Renal cortex interstitium (tissue), 15 donors: ENCODE results near the gene TLX2. TPM values are rescaled to one million over a fixed set of nuclear protein-coding genes. Genes with fewer than 3 reads are reported as not detected.
A peak's percentile ranks its signal among the peaks of the same experiment; 100 is the strongest.
"Not testable (repeated sequence)": the region's sequence is repeated elsewhere in the genome, so short reads cannot be mapped to it uniquely, and the experiment has no call there.

ENCODE experiments used
- DNase-seq, 11 donors: peaks; one replicate each; pipeline ENCODE4 v3.0.0-alpha.2; 2013; ENCODE audit warnings: low read depth in 9 of 11, low spot score in 4 of 11; ENCODE audit errors: extremely low read depth in 1 of 11
- long read RNA-seq, 16 experiments: transcript quantifications; one replicate each; lab custom pipeline, GENCODE V29; 2026
- polyA plus RNA-seq, 3 donors: library from polyadenylated mRNA; unstranded; fragments of 120-200 nt; gene quantifications; one replicate each; pipeline ENCODE4 v1.2.1, GENCODE V29; 2013; ENCODE audit not compliant: insufficient read length in 3 of 3

Gene TLX2
- polyA plus RNA-seq, result under 1 TPM in 2 of 3 donors, not detected in 1; 0.10 to 0.23 TPM
- long read RNA-seq, donor 1, result 0 reads
- long read RNA-seq, donor 2, result 0 reads
- long read RNA-seq, donor 3, result 0 reads
- long read RNA-seq, donor 4, result 0 reads
- long read RNA-seq, donor 5, result 0 reads
- long read RNA-seq, donor 6, result 0 reads
- long read RNA-seq, donor 7, result 0 reads
- long read RNA-seq, donor 8, partial matches to known transcripts, result 242 of 247 reads
- long read RNA-seq, donor 8, other reads (novel, unspliced or antisense), result 5 of 247 reads
- long read RNA-seq, donor 9, result 0 reads
- long read RNA-seq, donor 10, result 0 reads
- long read RNA-seq, donor 11, result 0 reads
- long read RNA-seq, donor 12, result 0 reads
- long read RNA-seq, donor 13, result 0 reads
- long read RNA-seq, donor 14, result 0 reads
- long read RNA-seq, donor 15, result 0 reads
- long read RNA-seq, donor 16, result 0 reads

GRCh38 chr2:74514368-74515270 lies at the start of gene TLX2:
Gene TLX2, plus strand, starts transcription at chr2:74514450. Its CDS starts 357 bp downstream, at chr2:74514807.
- no peak for DNase-seq

- DNase-seq, result not testable (repeated sequence)
Observed at GRCh38 chr2:74470742-74471141, 43.5 kb upstream of the TLX2 start.

GRCh38 chr2:74471332-74472065 lies 42.8 kb upstream of the TLX2 start:
- DNase-seq, result no peak

GRCh38 chr2:74472086-74472944 lies 41.9 kb upstream of the TLX2 start, which contains the start of gene MRPL53:
Gene MRPL53, minus strand, starts transcription at chr2:74472680. Its CDS starts 20 bp downstream, at chr2:74472660.
- DNase-seq, result peak; percentile 88 to 95 (median 94)

GRCh38 chr2:74472945-74473258 lies 41.3 kb upstream of the TLX2 start:
- DNase-seq, result no peak

- DNase-seq, result no peak
Observed at GRCh38 chr2:74474481-74474880, 39.8 kb upstream of the TLX2 start.

GRCh38 chr2:74474899-74475298 lies 39.4 kb upstream of the TLX2 start:
- DNase-seq, result no peak

GRCh38 chr2:74481431-74481830 lies 32.8 kb upstream of the TLX2 start:
- no peak for DNase-seq

GRCh38 chr2:74481961-74482800 lies 32.1 kb upstream of the TLX2 start:
- no peak for DNase-seq

- DNase-seq, result peak; percentile 89 to 97 (median 94)
Observed at GRCh38 chr2:74482801-74483674, 31.2 kb upstream of the TLX2 start, which contains the start of the genes CCDC142 and TTC31. Gene CCDC142, minus strand, starts transcription at chr2:74482998. Its CDS starts 161 bp downstream, at chr2:74482837. Gene TTC31, plus strand, starts transcription at chr2:74483081. Its CDS starts 15 bp downstream, at chr2:74483096.

GRCh38 chr2:74483675-74484164 lies 30.5 kb upstream of the TLX2 start:
- DNase-seq, result not testable (repeated sequence)

GRCh38 chr2:74486141-74486540 lies 28.1 kb upstream of the TLX2 start:
- no peak for DNase-seq

- DNase-seq, result no peak
Observed at GRCh38 chr2:74488643-74489481, 25.4 kb upstream of the TLX2 start.

GRCh38 chr2:74489906-74490305 lies 24.3 kb upstream of the TLX2 start:
- DNase-seq, result no peak
